Renal cortex interstitium (tissue), 11 donors: ENCODE data around the gene POLE. TPM values are rescaled to one million over a fixed set of nuclear protein-coding genes. Genes with fewer than 3 reads are reported as not detected.

Experiments
- DNase-seq, 11 donors: peaks; one replicate each; pipeline ENCODE4 v3.0.0-alpha.2; 2013; ENCODE audit warnings: low read depth in 9 of 11, low spot score in 4 of 11; ENCODE audit errors: extremely low read depth in 1 of 11
- polyA plus RNA-seq, 3 donors: library from polyadenylated mRNA; unstranded; fragments of 120-200 nt; gene quantifications; one replicate each; pipeline ENCODE4 v1.2.1, GENCODE V29; 2013; ENCODE audit not compliant: insufficient read length in 3 of 3

The POLE gene
- polyA plus RNA-seq, 3 donors = 55.5 to 59.3 (median 58.9) TPM

DNA sequence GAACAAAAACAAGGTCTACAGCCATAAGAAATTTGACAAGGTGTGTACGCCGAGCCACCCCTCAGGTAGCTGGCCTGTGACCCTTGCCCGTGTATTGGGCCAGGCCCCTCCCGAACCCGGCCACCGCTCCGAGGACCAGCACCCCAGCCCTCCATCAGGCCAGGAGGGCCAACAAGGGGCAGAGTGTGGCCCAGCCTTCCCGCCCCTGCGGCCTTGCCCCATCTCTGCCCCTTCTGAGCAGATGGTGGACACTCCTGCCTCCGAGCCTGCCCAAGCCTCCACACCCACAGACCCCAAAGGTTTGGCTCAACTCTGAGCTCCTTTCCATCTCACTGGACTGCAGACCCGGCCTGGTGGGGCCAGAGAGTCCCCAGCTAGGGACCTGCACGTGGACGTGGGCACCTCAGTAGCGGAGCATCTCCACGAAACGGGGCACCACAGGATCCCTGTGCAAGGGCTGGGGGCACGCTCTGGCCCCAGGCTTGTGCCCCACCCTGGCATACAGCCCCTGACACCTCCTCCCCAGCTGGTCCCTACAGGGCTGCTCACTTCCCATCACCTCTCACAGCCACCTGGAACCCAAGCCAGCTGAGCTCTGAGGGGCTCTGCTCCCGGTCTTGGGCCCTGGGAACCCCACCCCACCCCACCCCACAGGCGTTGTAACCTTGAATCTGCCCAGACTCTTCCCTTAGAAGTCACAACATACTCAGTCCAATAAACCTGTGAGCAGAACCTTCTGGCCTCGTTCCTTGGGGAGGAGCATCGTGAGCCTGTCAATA, 65.3 kb downstream of the POLE start:
- DNase-seq = no peak

DNA sequence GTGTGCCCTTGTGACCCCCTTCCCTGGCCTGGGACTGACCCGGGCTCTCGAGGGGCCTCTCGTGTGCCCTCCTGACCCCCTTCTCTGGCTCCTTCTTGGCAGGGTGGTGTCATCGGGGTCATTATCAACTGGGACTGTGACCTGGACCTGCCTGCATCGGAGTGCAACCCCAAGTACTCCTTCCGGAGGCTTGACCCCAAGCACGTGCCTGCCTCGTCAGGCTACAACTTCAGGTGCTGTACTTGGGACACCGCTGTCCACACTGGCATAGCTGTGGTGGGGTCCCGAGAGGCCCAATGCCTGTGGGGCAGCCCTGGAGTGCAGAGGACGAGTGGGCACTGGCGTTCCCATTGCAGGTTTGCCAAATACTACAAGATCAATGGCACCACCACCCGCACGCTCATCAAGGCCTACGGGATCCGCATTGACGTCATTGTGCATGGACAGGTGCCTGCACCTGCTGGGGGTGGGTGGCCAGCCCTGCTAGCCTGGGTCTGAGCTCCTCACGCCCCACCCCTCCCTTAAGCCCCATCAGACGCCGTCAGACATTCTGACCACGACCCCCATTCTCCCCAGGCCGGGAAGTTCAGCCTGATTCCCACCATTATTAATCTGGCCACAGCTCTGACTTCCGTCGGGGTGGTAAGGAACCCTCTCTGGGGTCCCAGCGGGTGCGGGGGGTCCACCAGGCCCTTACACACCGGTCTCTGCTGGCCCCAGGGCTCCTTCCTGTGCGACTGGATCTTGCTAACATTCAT, 66.1 kb downstream of the POLE start:
- no peak for DNase-seq

DNA sequence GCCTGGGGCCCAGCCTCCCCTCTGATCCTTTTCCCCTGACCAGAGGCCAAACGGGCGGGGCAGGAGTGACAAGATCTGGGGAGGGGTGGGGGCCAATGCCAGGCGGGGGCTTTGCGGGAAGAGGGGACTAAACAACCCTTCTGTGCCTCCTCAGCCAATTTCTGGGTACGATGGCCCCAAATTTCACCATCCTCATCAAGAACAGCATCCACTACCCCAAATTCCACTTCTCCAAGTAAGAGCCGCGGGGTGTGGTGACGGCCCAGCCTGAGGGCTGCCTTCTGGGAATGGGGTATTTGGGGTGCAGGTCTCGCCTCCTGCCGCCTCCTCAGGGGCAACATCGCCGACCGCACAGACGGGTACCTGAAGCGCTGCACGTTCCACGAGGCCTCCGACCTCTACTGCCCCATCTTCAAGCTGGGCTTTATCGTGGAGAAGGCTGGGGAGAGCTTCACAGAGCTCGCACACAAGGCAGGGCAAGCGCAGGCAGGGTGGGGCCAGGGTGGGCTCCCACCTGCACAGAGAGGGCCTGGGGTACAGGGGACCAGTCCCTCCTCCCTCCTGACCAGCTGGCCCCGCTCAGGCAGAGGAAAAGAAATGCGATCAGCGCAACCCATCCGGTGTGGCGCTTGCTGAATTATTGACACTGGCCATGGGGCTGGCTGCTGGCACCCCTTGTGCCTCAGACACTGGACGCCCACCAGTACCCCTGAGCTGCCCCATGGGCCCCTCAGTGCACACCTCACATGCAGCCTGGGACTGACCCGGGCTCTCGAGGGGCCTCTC, 66.8 kb downstream of the POLE start:
- no peak for DNase-seq

DNA sequence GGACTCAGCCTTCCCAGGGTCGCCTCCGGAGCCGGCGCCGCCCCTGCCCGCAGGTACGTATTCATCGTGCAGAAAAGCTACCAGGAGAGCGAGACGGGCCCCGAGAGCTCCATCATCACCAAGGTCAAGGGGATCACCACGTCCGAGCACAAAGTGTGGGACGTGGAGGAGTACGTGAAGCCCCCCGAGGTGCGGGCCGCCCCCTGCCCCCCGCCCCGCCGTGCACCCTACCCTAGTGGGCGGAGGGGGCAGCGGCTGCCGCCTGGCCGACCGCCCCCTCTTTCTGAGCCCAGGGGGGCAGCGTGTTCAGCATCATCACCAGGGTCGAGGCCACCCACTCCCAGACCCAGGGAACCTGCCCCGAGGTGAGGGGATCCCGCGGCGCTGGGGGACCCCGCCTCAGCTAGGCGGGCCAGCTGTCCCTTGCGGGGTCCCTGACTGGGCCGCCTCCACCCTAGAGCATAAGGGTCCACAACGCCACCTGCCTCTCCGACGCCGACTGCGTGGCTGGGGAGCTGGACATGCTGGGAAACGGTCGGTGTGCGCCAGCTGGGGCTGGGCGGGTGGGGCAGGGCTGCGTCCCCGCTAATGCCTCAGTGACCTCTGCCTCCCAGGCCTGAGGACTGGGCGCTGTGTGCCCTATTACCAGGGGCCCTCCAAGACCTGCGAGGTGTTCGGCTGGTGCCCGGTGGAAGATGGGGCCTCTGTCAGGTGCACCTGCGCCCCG, 67.6 kb downstream of the POLE start:
- DNase-seq = no peak

DNA sequence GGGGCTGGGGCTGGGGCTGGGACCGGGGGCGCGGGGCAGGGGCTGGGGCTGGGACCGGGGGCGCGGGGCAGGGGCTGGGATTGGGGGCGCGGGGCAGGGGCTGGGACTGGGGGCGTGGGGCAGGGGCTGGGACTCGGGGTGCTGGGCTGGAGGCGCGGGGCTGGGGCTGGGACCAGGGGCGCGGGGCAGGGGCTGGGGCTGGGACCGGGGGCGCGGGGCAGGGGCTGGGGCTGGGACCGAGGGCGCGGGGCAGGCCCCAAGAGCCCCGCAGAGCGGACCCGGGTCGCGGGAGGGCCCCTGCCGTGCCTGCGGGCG, 68.1 kb downstream of the POLE start:
- no peak for DNase-seq

DNA sequence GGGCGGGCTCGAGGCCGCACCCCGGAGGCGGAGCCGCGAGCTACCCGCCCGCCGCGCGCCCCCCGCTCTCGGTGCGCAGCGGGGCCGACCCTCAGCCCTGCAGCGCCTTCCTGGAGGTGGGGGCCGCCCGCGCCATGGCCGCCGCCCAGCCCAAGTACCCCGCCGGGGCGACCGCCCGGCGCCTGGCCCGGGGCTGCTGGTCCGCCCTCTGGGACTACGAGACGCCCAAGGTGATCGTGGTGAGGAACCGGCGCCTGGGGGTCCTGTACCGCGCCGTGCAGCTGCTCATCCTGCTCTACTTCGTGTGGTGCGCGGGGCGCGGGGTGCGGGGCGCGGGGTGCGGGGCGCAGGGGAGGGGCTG, 68.5 kb downstream of the POLE start, which contains the start of gene P2RX2:
Gene P2RX2 (plus strand): TSS at position 94 of the 361 bp plus-strand sequence. CDS start 41 bp downstream, at position 135.
- DNase-seq = no peak

DNA sequence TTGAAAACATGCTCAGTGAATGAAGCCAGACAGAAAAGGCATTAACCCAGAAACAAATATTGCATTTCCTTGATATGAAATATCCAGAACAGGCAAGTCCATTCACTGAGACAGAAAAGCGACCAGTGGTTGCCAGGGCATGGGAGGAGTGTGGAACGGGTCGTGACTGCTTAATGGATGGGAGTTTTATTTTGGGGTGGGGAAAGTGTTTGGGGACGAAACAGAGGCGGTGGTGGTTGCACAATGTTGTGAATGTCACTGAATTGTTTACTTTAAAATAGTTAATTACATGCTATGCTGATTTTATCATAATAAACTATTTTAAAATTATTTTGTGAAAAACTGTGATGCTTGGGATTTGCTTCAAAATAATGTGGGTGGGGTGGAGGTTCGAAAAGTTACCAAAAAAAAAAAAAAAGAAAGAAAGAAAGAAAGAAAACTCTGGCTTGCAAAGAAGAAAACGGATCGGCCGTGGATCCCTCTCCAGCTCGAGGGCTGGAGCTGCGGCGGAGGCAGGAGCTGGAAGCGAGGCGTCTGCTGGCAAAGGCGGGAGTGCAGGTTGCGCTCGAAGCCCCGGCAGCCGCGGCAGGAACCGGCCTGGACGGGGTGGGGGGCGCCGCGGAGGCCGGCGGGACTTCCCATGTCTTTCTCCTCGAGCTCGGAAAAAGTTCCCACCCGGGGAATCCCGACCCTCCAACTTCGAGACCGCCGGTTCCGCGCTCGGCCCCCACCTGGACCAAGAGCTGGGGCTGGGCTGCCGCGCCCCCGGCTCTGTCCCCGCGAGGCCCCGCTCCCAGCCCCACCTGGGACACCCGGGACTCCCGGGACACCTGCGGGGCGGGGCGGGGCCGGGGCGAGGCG, 69.1 kb downstream of the POLE start:
- no peak for DNase-seq

DNA sequence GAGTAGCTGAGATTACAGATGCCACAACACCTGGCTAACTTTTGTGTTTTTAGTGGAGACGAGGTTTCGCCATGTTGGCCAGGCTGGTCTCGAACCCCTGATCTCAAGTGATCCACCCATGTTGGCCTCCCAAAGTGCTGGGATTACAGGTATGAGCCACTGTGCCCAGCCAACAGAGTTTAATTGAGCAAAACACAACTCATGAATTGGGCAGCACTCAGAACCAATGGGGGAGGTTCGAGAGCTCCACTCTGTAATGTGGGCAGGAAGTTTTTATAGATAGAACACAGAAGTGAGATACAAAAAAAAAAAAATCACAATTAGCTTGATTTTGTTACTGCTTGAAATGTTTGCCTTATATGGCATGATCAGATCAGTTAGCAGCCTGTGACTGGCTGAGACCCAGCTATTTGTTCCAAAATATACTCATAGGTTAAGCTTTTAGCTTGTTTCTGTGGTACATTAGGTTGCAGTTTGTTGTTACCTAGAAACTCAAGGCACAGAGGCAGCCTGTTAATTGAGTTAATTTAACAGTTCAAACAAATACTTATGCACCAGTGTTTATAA, 69.9 kb downstream of the POLE start:
- DNase-seq = no peak

DNA sequence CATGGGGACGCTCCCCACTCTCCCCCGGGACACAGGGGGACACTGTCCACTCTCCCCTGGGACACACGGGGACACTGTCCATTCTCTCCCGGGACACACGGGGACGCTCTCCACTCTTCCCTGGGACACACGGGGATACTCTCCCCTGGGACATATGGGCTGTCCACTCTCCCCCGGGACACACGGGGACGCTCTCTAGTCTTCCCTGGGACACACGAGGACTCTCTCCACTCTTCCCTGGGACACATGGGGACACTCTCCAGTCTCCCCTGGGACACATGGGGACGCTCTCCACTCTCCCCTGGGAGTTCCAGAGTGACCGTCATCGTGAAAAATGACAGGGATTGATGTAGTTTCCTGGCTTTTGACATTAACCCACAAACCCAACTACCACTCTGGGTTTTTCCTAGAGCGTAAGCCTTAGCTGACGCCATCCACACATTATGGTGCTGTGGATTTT, 71.5 kb downstream of the POLE start:
- DNase-seq = no peak

DNA sequence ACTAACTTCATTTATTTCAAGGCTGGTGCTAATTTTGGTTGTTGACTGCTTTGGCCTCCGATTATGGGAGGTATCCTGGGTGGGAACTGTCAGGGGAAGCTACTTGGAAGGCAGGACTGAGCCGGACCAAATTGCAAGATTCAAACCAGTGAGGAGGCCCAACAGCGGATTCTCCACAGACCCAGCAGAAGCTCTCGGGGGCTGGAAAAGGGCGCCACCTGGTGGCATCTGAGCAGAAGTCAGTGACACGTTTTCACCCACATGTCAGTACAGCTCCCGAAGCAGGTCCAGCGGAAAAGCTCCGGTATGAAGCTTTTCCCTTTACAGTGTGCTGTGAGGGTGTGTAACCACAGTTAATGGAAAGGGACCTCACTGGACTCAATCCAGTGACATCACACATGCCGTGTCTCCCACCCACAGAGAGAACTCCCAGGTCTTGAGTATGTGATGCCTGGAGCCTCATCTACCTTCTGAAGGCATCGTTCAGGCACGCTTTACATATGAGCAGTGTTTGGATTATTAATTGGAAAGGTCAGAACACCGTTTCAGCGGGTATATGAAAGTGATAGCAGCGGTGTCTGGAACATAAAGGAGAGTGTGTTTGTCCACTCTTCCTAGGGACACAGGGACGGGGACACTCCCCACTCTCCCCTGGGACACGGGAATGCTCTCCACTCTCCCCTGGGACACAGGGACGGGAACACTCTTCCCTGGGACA, 72.1 kb downstream of the POLE start:
- peak in 5 of 11 donors; percentile 75 to 85 (median 80) for DNase-seq

DNA sequence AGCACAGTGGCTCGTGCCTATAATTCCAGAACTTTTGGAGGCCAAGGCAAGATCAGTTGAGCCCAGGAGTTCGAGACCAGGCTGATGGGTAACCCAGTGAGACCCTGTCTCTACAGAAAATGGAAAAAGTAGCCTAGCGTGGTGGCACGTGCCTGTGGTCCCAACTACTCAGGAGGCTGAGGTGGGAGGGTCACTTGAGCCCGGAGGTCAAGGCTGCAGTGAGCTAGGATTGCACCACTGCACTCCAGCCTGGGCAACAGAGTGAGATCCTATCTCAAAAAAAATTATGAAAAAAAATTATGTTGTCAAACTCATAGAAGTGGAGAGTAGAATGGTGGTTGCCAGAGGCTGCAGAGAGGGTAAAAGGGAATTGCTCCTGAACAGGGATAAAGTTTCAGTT, 73.1 kb downstream of the POLE start:
- DNase-seq = no peak

DNA sequence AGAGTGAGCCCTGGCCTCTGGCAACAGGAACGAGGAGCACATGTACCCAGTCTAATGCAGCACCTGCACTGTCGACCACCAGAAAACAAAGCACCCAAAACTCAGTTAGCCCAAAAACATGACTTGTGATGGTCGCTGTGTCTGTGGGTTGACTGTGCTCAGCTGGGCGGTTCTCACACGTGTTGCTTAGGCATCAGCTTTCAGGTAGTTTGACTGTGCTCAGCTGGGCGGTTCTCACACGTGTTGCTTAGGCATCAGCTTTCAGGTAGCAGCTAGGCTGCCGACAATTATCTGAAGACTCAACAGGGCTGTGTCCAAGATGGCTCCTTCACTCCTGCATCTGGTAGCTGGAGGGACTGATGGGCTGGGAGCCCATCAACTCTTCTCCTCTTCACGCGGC, 75.5 kb downstream of the POLE start:
- DNase-seq = no peak

DNA sequence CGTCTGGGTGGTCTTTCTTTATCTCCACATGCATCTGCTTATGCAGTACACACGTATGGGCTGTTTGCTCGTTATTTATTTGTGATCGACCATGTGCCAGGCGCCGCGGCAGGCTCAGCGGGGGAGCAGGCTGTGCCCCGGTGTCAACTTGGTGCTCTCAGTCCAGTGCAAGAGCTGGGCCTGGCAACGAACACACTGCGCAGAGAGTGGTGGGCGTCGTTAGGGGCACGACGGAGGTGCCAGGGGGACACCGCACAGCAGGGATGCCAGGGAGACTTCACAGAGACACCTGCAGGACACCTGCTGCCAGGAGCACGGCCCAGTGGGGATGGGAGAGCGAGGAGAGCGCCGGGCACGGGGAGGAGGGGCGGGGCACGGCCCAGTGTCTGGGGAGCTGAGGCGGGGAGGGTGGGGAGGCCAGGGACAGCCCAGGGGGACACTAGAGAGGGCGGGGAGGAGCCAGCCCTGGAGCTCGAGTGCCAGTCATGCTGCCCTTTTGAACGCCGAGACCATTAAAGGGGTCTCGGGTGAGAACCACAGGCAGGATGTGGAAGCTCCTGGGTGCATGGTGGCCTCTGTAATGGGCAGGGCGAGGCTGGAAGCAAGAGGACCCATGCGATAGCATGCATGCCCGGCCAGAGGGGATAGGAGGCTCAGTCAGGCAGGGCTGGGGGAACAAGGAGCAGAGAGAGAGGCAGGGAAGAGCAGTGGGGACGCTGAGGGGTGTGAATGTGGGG, 76.1 kb downstream of the POLE start:
- no peak for DNase-seq

DNA sequence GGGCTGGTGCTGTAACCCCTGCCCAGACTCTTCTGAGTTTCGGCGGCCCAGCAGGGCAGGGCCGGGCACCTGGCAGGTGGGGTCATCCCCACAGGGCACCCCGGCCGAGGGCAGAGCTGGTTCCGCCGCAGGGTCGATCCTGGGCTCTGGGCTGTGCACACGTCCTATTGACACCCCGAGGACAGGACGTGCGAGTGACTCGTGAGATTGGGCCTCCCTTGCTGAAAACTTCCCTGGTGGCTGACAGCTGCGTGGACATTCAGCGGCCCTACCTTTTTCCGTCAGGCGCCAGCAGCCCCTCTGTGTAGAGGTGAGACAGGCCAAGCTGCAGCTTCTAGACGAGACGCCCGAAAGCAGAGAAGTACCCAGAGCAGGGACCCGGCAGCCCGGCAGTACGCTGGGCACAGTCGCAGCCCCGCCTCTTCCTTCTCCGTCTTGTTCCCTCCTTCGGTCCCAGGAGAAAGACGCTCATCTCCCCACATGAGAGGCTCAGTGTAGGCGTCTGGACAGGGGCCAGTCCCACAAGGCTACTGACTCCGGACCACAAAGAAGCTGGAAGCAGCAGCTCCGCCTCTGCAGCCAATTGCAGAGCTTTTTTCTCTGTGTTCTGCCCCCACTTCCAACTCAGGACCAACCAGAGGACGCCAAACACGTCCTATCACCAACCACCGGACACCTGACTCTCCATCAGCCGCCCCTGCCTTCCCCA, 76.9 kb downstream of the POLE start, which contains the start of gene LRCOL1:
Gene LRCOL1 (minus strand): TSS at position 532 of the 709 bp plus-strand sequence. CDS start 4,331 bp downstream, outside the sequence.
- no peak for DNase-seq

DNA sequence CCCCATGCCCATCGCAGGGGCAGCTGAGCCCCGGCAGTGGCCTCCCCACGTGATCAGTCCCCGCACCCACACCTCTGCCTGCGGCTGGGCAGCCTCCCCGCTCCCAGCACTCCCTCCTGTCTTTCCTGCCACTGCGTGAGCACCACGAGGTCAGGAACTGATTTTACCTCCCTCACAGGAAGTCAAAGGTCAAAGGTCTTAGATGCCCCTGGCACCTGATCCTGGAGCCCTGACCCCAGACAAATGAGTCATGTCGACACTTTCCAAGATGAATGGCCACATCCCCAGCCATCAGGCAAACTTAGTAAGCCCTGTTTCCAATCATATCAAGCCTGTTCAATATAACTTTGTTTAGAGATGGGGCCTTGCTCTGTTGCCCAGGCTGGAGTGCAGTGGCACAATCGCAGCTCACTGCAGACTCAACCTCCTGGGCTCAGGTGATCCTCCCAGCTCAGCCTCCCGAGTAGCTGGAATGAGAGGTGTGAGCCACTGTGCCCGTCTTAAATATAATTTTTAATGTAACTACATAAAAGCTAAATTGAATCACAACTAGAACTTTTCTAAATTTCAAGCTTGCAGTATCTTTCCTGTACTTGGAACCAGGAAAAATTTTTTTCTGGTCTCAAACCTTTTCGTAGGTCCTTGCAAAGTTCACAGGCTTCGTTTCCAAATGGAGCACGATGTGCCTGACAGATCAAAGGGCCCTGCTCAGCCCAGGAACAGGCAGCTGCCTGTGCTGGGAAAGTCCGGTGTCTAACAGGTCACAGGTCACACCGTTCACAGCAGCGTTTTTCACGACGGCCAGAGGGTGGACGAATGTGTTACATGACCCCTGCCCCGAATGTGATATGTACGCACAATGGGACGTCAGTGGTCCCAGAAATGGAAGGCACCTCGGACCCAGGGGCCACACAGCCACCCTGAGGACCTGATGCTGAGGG, 78.6 kb downstream of the POLE start:
- DNase-seq = no peak
